Measurements from ENCODE around the gene RPS3.
A peak's percentile ranks its signal among the peaks of the same experiment; 100 is the strongest.

Gene RPS3

GRCh38 chr11:75429902-75430713, 30.8 kb downstream of the RPS3 start:
- Histone ChIP-seq H3K4me1 (ENCODE audit: control insufficient read depth in 1 of 2, insufficient read depth in 2 of 2, low read length in 2 of 2) (peaks cover 10 to 14% of the 10 kb centered on the region in 2 experiments), H4K12ac (ENCODE audit: low read depth, low read length) (no peak overlapping the region), H3K27me3 (ENCODE audit: insufficient read depth, low read length) (peaks cover 52% of the 10 kb centered on the region), H4K8ac (ENCODE audit: low read depth, low read length) (no peak overlapping the region), H3K23ac (ENCODE audit: low read length) (no peak overlapping the region), H2BK12ac (ENCODE audit: low read length) (no peak overlapping the region), H3K27ac (ENCODE audit: low read depth, low read length) (no peak overlapping the region), H2AK5ac (ENCODE audit: low read length) (no peak overlapping the region), H3K4me2 (ENCODE audit: low read length) (peak overlapping the region; percentile 76), H2AFZ (ENCODE audit: insufficient read depth, low read length, poor library complexity) (peak overlapping the region; percentile 61), H3K18ac (ENCODE audit: low read length) (no peak overlapping the region), H3K79me2 (ENCODE audit: control insufficient read depth, insufficient read depth, low read length, poor library complexity) (no peaks in the 10 kb centered on the region), H2BK5ac (ENCODE audit: low read depth, low read length, poor library complexity) (no peak overlapping the region), H2BK120ac (ENCODE audit: insufficient read depth, low read length, poor library complexity) (no peak overlapping the region), H3K14ac (ENCODE audit: low read length) (no peak overlapping the region), H3K4ac (ENCODE audit: low read depth, low read length) (no peak overlapping the region), H3K9me3 (ENCODE audit: insufficient read depth, low read depth, low read length) (peaks cover 26% of the 10 kb centered on the region), H3K4me3 (ENCODE audit: low read depth, low read length) (peak overlapping the region; percentile 57), H3K79me1 (ENCODE audit: low read length) (no peaks in the 10 kb centered on the region), H3K36me3 (ENCODE audit: control insufficient read depth in 1 of 2, insufficient read depth in 2 of 2, low read length in 2 of 2) (peaks cover 0 to 2% of the 10 kb centered on the region in 2 experiments), H4K91ac (ENCODE audit: low read depth, low read length) (no peak overlapping the region), H3K9ac (ENCODE audit: low read length) (peak overlapping the region; percentile 14)
- DNase-seq: peak; percentile 80 to 84
- WGBS (ENCODE audit: extremely low coverage, insufficient coverage, insufficient read length): no CpG with 5 or more reads among the region's 134 CpGs

- Histone ChIP-seq H3K79me1 (ENCODE audit: low read length) (no peaks in the 10 kb centered on the region), H3K9ac (ENCODE audit: low read length) (no peak overlapping the region), H3K14ac (ENCODE audit: low read length) (no peak overlapping the region), H2BK5ac (ENCODE audit: low read depth, low read length, poor library complexity) (no peak overlapping the region), H3K27ac (ENCODE audit: low read depth, low read length) (no peak overlapping the region), H2BK12ac (ENCODE audit: low read length) (no peak overlapping the region), H2AFZ (ENCODE audit: insufficient read depth, low read length, poor library complexity) (no peak overlapping the region), H3K4me1 (ENCODE audit: control insufficient read depth in 1 of 2, insufficient read depth in 2 of 2, low read length in 2 of 2) (peaks cover 10% of the 10 kb centered on the region in 2 experiments), H4K91ac (ENCODE audit: low read depth, low read length) (no peak overlapping the region), H3K27me3 (ENCODE audit: insufficient read depth, low read length) (peaks cover 52% of the 10 kb centered on the region), H3K36me3 (ENCODE audit: control insufficient read depth in 1 of 2, insufficient read depth in 2 of 2, low read length in 2 of 2) (peaks cover 0 to 2% of the 10 kb centered on the region in 2 experiments), H4K12ac (ENCODE audit: low read depth, low read length) (no peak overlapping the region), H4K8ac (ENCODE audit: low read depth, low read length) (no peak overlapping the region), H3K79me2 (ENCODE audit: control insufficient read depth, insufficient read depth, low read length, poor library complexity) (no peaks in the 10 kb centered on the region), H3K4me3 (ENCODE audit: low read depth, low read length) (no peak overlapping the region), H3K4ac (ENCODE audit: low read depth, low read length) (no peak overlapping the region), H3K23ac (ENCODE audit: low read length) (no peak overlapping the region), H3K9me3 (ENCODE audit: insufficient read depth, low read depth, low read length) (peaks cover 26% of the 10 kb centered on the region), H3K4me2 (ENCODE audit: low read length) (peak overlapping the region; percentile 76), H2AK5ac (ENCODE audit: low read length) (no peak overlapping the region), H3K18ac (ENCODE audit: low read length) (no peak overlapping the region), H2BK120ac (ENCODE audit: insufficient read depth, low read length, poor library complexity) (no peak overlapping the region)
- no CpG with 5 or more reads among the region's 32 CpGs for WGBS (ENCODE audit: extremely low coverage, insufficient coverage, insufficient read length)
- no peak for DNase-seq
Measured at GRCh38 chr11:75430714-75431532, 31.6 kb downstream of the RPS3 start.

GRCh38 chr11:75431533-75432525, 32.5 kb downstream of the RPS3 start:
- DNase-seq: no peak
- no peak overlapping the region for H2AFZ ChIP-seq (ENCODE audit: insufficient read depth, low read length, poor library complexity)
- H2AK5ac ChIP-seq (ENCODE audit: low read length): no peak overlapping the region
- peaks cover 25% of the 10 kb centered on the region for H3K9me3 ChIP-seq (ENCODE audit: insufficient read depth, low read depth, low read length)
- H4K91ac ChIP-seq (ENCODE audit: low read depth, low read length): no peak overlapping the region
- peaks cover 52% of the 10 kb centered on the region for H3K27me3 ChIP-seq (ENCODE audit: insufficient read depth, low read length)
- no peak overlapping the region for H2BK5ac ChIP-seq (ENCODE audit: low read depth, low read length, poor library complexity)
- WGBS (ENCODE audit: extremely low coverage, insufficient coverage, insufficient read length): no CpG with 5 or more reads among the region's 16 CpGs
- no peak overlapping the region for H3K27ac ChIP-seq (ENCODE audit: low read depth, low read length)
- no peak overlapping the region for H4K12ac ChIP-seq (ENCODE audit: low read depth, low read length)
- H3K4ac ChIP-seq (ENCODE audit: low read depth, low read length): no peak overlapping the region
- no peak overlapping the region for H3K9ac ChIP-seq (ENCODE audit: low read length)
- H3K79me2 ChIP-seq (ENCODE audit: control insufficient read depth, insufficient read depth, low read length, poor library complexity): no peaks in the 10 kb centered on the region
- H3K79me1 ChIP-seq (ENCODE audit: low read length): no peaks in the 10 kb centered on the region
- no peak overlapping the region for H3K23ac ChIP-seq (ENCODE audit: low read length)
- no peak overlapping the region for H2BK12ac ChIP-seq (ENCODE audit: low read length)
- H3K18ac ChIP-seq (ENCODE audit: low read length): no peak overlapping the region
- no peak overlapping the region for H3K4me3 ChIP-seq (ENCODE audit: low read depth, low read length)
- H3K36me3 ChIP-seq (ENCODE audit: control insufficient read depth in 1 of 2, insufficient read depth in 2 of 2, low read length in 2 of 2): peaks cover 0 to 2% of the 10 kb centered on the region in 2 experiments
- no peak overlapping the region for H3K4me2 ChIP-seq (ENCODE audit: low read length)
- no peak overlapping the region for H3K14ac ChIP-seq (ENCODE audit: low read length)
- H2BK120ac ChIP-seq (ENCODE audit: insufficient read depth, low read length, poor library complexity): no peak overlapping the region
- no peak overlapping the region for H4K8ac ChIP-seq (ENCODE audit: low read depth, low read length)
- H3K4me1 ChIP-seq (ENCODE audit: control insufficient read depth in 1 of 2, insufficient read depth in 2 of 2, low read length in 2 of 2): peaks cover 10% of the 10 kb centered on the region in 2 experiments

GRCh38 chr11:75432911-75433321, 33.6 kb downstream of the RPS3 start, which contains the start of gene KLHL35:
Gene KLHL35, minus strand, starts transcription at chr11:75433203. Its CDS starts 2,574 bp downstream, at chr11:75430629.
- H2BK12ac ChIP-seq (ENCODE audit: low read length): no peak within 1 kb of the TSS
- H3K27ac ChIP-seq (ENCODE audit: low read depth, low read length): no peak within 1 kb of the TSS
- H3K4me1 ChIP-seq (ENCODE audit: control insufficient read depth in 1 of 2, insufficient read depth in 2 of 2, low read length in 2 of 2): peaks cover 10% of the 10 kb centered on the region in 2 experiments
- no peak for DNase-seq
- WGBS (ENCODE audit: extremely low coverage, insufficient coverage, insufficient read length): no CpG with 5 or more reads among the region's 14 CpGs
- H3K14ac ChIP-seq (ENCODE audit: low read length): no peak within 1 kb of the TSS
- no peak within 1 kb of the TSS for H3K4me3 ChIP-seq (ENCODE audit: low read depth, low read length)
- H3K79me1 ChIP-seq (ENCODE audit: low read length): no peaks in the 10 kb centered on the region
- H3K79me2 ChIP-seq (ENCODE audit: control insufficient read depth, insufficient read depth, low read length, poor library complexity): no peaks in the 10 kb centered on the region
- H3K9me3 ChIP-seq (ENCODE audit: insufficient read depth, low read depth, low read length): peaks cover 25% of the 10 kb centered on the region
- no peak within 1 kb of the TSS for H2AK5ac ChIP-seq (ENCODE audit: low read length)
- no peak within 1 kb of the TSS for H2AFZ ChIP-seq (ENCODE audit: insufficient read depth, low read length, poor library complexity)
- no peak within 1 kb of the TSS for H2BK120ac ChIP-seq (ENCODE audit: insufficient read depth, low read length, poor library complexity)
- H4K91ac ChIP-seq (ENCODE audit: low read depth, low read length): no peak within 1 kb of the TSS
- H3K4me2 ChIP-seq (ENCODE audit: low read length): no peak within 1 kb of the TSS
- no peak within 1 kb of the TSS for H2BK5ac ChIP-seq (ENCODE audit: low read depth, low read length, poor library complexity)
- no peak within 1 kb of the TSS for H3K9ac ChIP-seq (ENCODE audit: low read length)
- H3K18ac ChIP-seq (ENCODE audit: low read length): no peak within 1 kb of the TSS
- H4K12ac ChIP-seq (ENCODE audit: low read depth, low read length): no peak within 1 kb of the TSS
- peaks cover 52% of the 10 kb centered on the region for H3K27me3 ChIP-seq (ENCODE audit: insufficient read depth, low read length)
- no peak within 1 kb of the TSS for H3K4ac ChIP-seq (ENCODE audit: low read depth, low read length)
- H3K36me3 ChIP-seq (ENCODE audit: control insufficient read depth in 1 of 2, insufficient read depth in 2 of 2, low read length in 2 of 2): peaks cover 0 to 2% of the 10 kb centered on the region in 2 experiments
- H3K23ac ChIP-seq (ENCODE audit: low read length): no peak within 1 kb of the TSS
- no peak within 1 kb of the TSS for H4K8ac ChIP-seq (ENCODE audit: low read depth, low read length)

All from trophoblast cell (in vitro differentiated cells and primary cell).